ENCODE measurements around the gene GAS6. TPM values are rescaled to one million over a fixed set of nuclear protein-coding genes. Genes with fewer than 3 reads are reported as not detected.
"Not testable (repeated sequence)": the region's sequence is repeated elsewhere in the genome, so short reads cannot be mapped to it uniquely, and the experiment has no call there.

Gene GAS6
- total RNA-seq, 3 donors from 2014 or later, result 101 to 168 (median 113) TPM

DNA sequence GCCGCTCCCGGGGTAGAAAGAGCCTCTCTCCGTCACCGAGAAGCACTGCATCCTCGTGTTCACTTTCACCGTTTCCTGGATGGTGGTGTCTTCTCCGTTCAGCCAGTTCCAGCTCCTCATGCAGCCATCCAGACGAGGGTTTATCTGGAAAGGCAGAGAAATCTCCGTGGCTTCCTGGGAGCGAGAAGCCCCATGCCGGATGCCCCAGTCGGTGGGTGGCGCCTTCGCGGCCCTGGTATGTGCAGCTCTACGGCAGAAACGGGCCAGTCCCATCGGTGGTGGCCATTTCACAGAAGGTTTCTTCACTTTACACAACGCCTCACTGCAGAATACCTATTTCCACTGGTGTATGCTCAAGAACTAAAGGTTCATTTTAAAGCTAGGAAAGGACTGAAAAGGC, 36.9 kb downstream of the GAS6 start:
- Histone ChIP-seq H3K4me1 (ENCODE audit: low read depth) (no peaks in the 10 kb centered on the region), H3K36me3 (ENCODE audit: low read depth) (no peaks in the 10 kb centered on the region), H3K9me3 (no peaks in the 10 kb centered on the region), H3K4me3 (no peak overlapping the region)
- no peak for DNase-seq
- intact Hi-C loops (cut with DNase I, micrococcal nuclease), result no loop called here
- TF ChIP-seq, protein P1, sequence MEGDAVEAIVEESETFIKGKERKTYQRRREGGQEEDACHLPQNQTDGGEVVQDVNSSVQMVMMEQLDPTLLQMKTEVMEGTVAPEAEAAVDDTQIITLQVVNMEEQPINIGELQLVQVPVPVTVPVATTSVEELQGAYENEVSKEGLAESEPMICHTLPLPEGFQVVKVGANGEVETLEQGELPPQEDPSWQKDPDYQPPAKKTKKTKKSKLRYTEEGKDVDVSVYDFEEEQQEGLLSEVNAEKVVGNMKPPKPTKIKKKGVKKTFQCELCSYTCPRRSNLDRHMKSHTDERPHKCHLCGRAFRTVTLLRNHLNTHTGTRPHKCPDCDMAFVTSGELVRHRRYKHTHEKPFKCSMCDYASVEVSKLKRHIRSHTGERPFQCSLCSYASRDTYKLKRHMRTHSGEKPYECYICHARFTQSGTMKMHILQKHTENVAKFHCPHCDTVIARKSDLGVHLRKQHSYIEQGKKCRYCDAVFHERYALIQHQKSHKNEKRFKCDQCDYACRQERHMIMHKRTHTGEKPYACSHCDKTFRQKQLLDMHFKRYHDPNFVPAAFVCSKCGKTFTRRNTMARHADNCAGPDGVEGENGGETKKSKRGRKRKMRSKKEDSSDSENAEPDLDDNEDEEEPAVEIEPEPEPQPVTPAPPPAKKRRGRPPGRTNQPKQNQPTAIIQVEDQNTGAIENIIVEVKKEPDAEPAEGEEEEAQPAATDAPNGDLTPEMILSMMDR (IDR thresholded peaks at IDR 0.05), result no peak
- ATAC-seq, result no peak

- H3K9me3 ChIP-seq; H3K4me3 ChIP-seq; H3K36me3 ChIP-seq (ENCODE audit: low read depth); DNase-seq; H3K4me1 ChIP-seq (ENCODE audit: low read depth); intact Hi-C loops (cut with DNase I, micrococcal nuclease); ATAC-seq: not testable (repeated sequence)
These were observed 37.4 kb downstream of the GAS6 start for GRCh38 chr13:113826446-113826845.

DNA sequence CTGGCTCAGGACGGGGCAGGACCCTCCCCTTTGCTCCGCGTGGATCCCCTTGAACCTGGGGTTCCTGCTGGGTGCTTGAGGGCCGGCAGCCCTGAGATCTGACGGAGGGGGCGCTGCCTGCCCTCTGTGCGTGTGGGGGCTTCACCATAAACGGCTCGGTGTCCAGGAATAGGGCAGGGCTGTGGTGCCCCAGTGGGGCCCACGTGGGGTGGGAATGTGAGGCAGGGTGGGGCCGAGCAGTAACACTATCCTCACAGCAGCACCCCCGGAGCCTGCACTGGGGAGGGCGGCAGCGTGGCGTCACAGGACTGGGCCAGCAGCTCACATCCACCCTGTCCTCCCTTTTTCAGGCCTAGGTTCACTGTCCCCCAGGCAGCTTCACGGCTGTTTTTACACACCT, 38.0 kb downstream of the GAS6 start:
- H3K36me3 ChIP-seq (ENCODE audit: low read depth), result no peaks in the 10 kb centered on the region
- DNase-seq (no peak), ATAC-seq (no peak)
- intact Hi-C loops (cut with DNase I, micrococcal nuclease), result no loop called here
- H3K4me1 ChIP-seq (ENCODE audit: low read depth), result no peaks in the 10 kb centered on the region
- TF ChIP-seq, protein P1 (IDR thresholded peaks at IDR 0.05), result no peak
- no peak overlapping the region for H3K4me3 ChIP-seq
- no peaks in the 10 kb centered on the region for H3K9me3 ChIP-seq

GRCh38 chr13:113823771-113824170, 40.1 kb downstream of the GAS6 start:
- TF ChIP-seq, protein P1 (IDR thresholded peaks at IDR 0.05), result no peak
- no peaks in the 10 kb centered on the region for H3K9me3 ChIP-seq
- ATAC-seq (no peak), DNase-seq (no peak)
- intact Hi-C loops (cut with DNase I, micrococcal nuclease), result no loop called here
- H3K36me3 ChIP-seq (ENCODE audit: low read depth), result no peaks in the 10 kb centered on the region
- H3K4me3 ChIP-seq, result no peak overlapping the region
- no peaks in the 10 kb centered on the region for H3K4me1 ChIP-seq (ENCODE audit: low read depth)

DNA sequence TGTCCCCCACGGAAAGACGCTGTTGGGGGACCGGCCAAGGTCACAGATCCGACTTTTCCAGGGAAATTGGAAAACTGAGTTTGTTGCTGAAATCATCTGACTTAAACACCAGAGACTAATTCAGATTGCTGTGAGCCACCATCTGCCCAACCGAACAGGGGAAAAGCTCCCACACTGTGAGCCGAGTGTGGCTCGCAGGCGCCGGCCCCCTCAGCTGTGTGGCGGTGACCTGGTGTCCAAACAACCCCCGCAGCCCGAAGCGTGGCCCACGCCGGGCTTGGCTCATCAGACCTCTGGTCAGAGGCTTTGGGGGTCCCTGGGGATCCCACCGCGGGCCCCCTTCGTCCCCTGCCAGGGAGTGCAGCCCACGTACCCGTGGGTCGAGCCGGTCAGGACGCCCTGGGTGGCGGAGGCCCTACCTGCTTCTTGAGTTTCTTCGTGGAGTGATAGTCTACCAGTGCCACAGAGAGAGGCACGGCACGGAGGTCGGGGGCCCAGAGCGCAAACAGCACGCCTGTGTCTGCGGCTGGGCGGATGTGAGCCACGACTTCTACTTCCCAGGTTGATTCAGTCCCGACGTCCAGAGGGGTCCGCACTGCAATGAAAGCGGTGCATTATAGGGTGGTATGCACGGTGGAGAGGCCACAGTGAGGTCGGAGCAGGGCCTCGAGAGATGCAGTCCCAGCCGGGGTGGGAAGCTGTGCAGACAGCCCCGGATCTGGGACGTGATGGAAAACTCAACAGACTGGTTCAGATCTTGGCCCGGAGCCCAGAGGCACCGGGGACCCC, 40.7 kb downstream of the GAS6 start:
- H3K4me1 ChIP-seq (ENCODE audit: low read depth), result no peaks in the 10 kb centered on the region
- DNase-seq, result no peak
- intact Hi-C loops (cut with DNase I, micrococcal nuclease), result no loop called here
- H3K9me3 ChIP-seq, result no peaks in the 10 kb centered on the region
- no peaks in the 10 kb centered on the region for H3K36me3 ChIP-seq (ENCODE audit: low read depth)
- no peak overlapping the region for H3K4me3 ChIP-seq
- no peak for ATAC-seq
- TF ChIP-seq, protein P1 (IDR thresholded peaks at IDR 0.05), result no peak

DNA sequence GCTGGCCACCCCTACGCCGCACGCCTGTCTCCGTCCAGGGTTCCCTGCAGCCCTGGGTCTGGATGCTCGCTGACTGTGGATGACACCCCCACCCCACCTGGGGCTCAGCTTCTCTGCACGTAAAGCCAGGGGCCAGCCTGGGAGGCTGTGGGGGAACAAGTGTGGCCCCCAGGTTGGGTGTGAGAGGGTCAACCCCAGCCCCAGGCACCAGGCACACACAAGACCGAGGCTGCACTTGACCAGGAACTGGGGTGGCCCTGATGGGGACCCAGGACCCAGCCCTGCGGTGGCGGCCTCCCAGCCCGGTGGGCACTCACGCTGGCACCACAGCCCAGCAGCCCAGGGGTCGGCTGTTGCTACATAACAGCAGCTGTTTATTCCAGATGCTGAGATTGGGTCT, 41.6 kb downstream of the GAS6 start:
- intact Hi-C loops (cut with DNase I, micrococcal nuclease), result no loop called here
- TF ChIP-seq, protein P1 (IDR thresholded peaks at IDR 0.05), result no peak

More for the DNA sequence above, 41.6 kb downstream of the GAS6 start:
- Histone ChIP-seq H3K9me3 (no peaks in the 10 kb centered on the region), H3K4me1 (ENCODE audit: low read depth) (no peaks in the 10 kb centered on the region), H3K4me3 (no peak overlapping the region), H3K36me3 (ENCODE audit: low read depth) (no peaks in the 10 kb centered on the region)
- DNase-seq (no peak), ATAC-seq (no peak)
